CD14-positive monocyte (primary cell): ENCODE data around the gene NR2F2. TPM values are rescaled to one million over a fixed set of nuclear protein-coding genes. Genes with fewer than 3 reads are reported as not detected.

ENCODE experiments used
- DNase-seq, 3 donors: peaks; one replicate each; pipeline ENCODE4 v3.0.0-alpha.2; 2011 to 2022
- H2AFZ ChIP-seq: 2 replicates; pipeline ENCODE4 v1.6.0; 2012; ENCODE audit warnings: mild to moderate bottlenecking, low read depth, low read length, inconsistent platforms; ENCODE audit not compliant: insufficient read depth, poor library complexity, severe bottlenecking
- H3K27ac ChIP-seq, 2 donors: 1 replicate in 1 of 2; 2 replicates in 1 of 2; pipeline ENCODE4 v1.5.1; 2012 to 2013; ENCODE audit warnings: low read length in 2 of 2, control low read depth in 1 of 2, inconsistent platforms in 1 of 2, low read depth in 1 of 2, mild to moderate bottlenecking in 1 of 2
- H3K27me3 ChIP-seq, 2 donors: one replicate each; pipeline versions ENCODE4 v1.6.0 to v1.6.1; 2011 to 2013; ENCODE audit warnings: low read length in 2 of 2; ENCODE audit not compliant: control insufficient read depth in 2 of 2, insufficient read depth in 2 of 2
- H3K36me3 ChIP-seq, 2 donors: replicated peaks in 1 of 2; 1 replicate in 1 of 2; 2 replicates in 1 of 2; pipeline versions ENCODE4 v1.5.1 to v1.6.1; 2012 to 2013; ENCODE audit warnings: low read length in 2 of 2, control low read depth in 1 of 2, inconsistent platforms in 1 of 2, mild to moderate bottlenecking in 1 of 2; ENCODE audit not compliant: insufficient read depth in 2 of 2, control insufficient read depth in 1 of 2
- H3K4me1 ChIP-seq, 2 donors: 1 replicate in 1 of 2; 2 replicates in 1 of 2; pipeline versions ENCODE4 v1.5.1 to v1.6.1; 2012 to 2013; ENCODE audit warnings: low read length in 2 of 2, control low read depth in 1 of 2, inconsistent platforms in 1 of 2, mild to moderate bottlenecking in 1 of 2, moderate library complexity in 1 of 2; ENCODE audit not compliant: insufficient read depth in 2 of 2, control insufficient read depth in 1 of 2
- H3K4me2 ChIP-seq: replicated peaks from 2 replicates; pipeline ENCODE3; 2012; ENCODE audit warnings: low read length, moderate library complexity, mild to moderate bottlenecking; ENCODE audit not compliant: poor library complexity, severe bottlenecking; ENCODE audit errors: extremely low read depth
- H3K4me3 ChIP-seq, 3 experiments: fragments of 200-600 bp in 1 of 3; sonication (generic) in 1 of 3; replicated peaks in 1 of 3; 1 replicate in 2 of 3; 2 replicates in 1 of 3; pipeline ENCODE4 v1.5.1; 2011 to 2013; ENCODE audit warnings: low read length in 3 of 3, mild to moderate bottlenecking in 3 of 3, control low read depth in 2 of 3, low read depth in 2 of 3, inconsistent platforms in 1 of 3, moderate library complexity in 1 of 3
- H3K79me2 ChIP-seq: 2 replicates; pipeline ENCODE4 v1.6.0; 2012; ENCODE audit warnings: mild to moderate bottlenecking, control low read depth, inconsistent platforms, low read length, moderate library complexity; ENCODE audit not compliant: insufficient read depth
- H3K9ac ChIP-seq: 2 replicates; pipeline ENCODE4 v1.6.0; 2017; ENCODE audit warnings: low read length, mild to moderate bottlenecking; ENCODE audit not compliant: insufficient read depth, poor library complexity, severe bottlenecking
- H3K9me3 ChIP-seq, 2 donors: replicated peaks in 1 of 2; 1 replicate in 1 of 2; 2 replicates in 1 of 2; pipeline versions ENCODE4 v1.5.1 to v1.6.1; 2012 to 2013; ENCODE audit warnings: low read length in 2 of 2, control low read depth in 1 of 2; ENCODE audit not compliant: control insufficient read depth in 1 of 2, insufficient read depth in 1 of 2
- H4K20me1 ChIP-seq: 2 replicates; pipeline ENCODE4 v1.6.0; 2012; ENCODE audit warnings: mild to moderate bottlenecking, low read length, control low read depth, moderate library complexity; ENCODE audit not compliant: insufficient read depth
- H3K27ac Mint-ChIP-seq, 7 donors: one replicate each; pipeline ENCODE4 v1.8.0; 2020; ENCODE audit warnings: mild to moderate bottlenecking in 7 of 7, mixed read lengths in 7 of 7, moderate library complexity in 6 of 7, inconsistent platforms in 2 of 7
- H3K27me3 Mint-ChIP-seq, 3 donors: one replicate each; pipeline ENCODE4 v1.8.0; 2021 to 2022; ENCODE audit warnings: low read depth in 3 of 3, mild to moderate bottlenecking in 3 of 3, mixed read lengths in 3 of 3, moderate library complexity in 3 of 3, inconsistent platforms in 1 of 3
- H3K36me3 Mint-ChIP-seq, 2 donors: one replicate each; pipeline ENCODE4 v1.8.0; 2020; ENCODE audit warnings: mixed read lengths in 2 of 2, inconsistent platforms in 1 of 2, mild to moderate bottlenecking in 1 of 2
- H3K4me1 Mint-ChIP-seq: one replicate; pipeline ENCODE4 v1.8.0; 2020; ENCODE audit warnings: mild to moderate bottlenecking, mixed read lengths
- H3K4me3 Mint-ChIP-seq, 2 donors: one replicate each; pipeline ENCODE4 v1.8.0; 2020; ENCODE audit warnings: mild to moderate bottlenecking in 2 of 2, mixed read lengths in 2 of 2, moderate library complexity in 1 of 2
- H3K9me3 Mint-ChIP-seq, 7 donors: one replicate each; pipeline ENCODE4 v1.8.0; 2020 to 2022; ENCODE audit warnings: mixed read lengths in 7 of 7, mild to moderate bottlenecking in 6 of 7, moderate library complexity in 6 of 7, inconsistent platforms in 2 of 7
- CTCF ChIP-seq: fragments of 200-600 bp; IDR thresholded peaks from one replicate; pipeline ENCODE4 v1.8.0; 2022; ENCODE audit warnings: antibody characterized with exemption, mild to moderate bottlenecking
- WGBS: methylation state at CpG from one replicate; pipeline ENCODE4 v1.1.5; 2013; ENCODE audit warnings: missing lambda C conversion rate; ENCODE audit not compliant: insufficient coverage; 5-methylcytosine and 5-hydroxymethylcytosine counted together
- intact Hi-C, 2 donors: fragments of 100-400 bp; cut with micrococcal nuclease; formaldehyde crosslinking; loops; one replicate each; pipeline versions ENCODE4 v1.15.0 to v1.15.1; 2023
- polyA plus RNA-seq, 3 donors: library from polyadenylated mRNA; depleted of rRNA in 1 of 3; unstranded in 2 of 3; stranded (reverse) in 1 of 3; fragments of 300-500 nt in 2 of 3; fragments of >200 nt in 1 of 3; fragmentation: Illumina TruSeq in 2 of 3; gene quantifications; 1 replicate in 2 of 3; 2 replicates in 1 of 3; pipeline ENCODE4 v1.2.3, GENCODE V29; 2012 to 2021

The NR2F2 gene
- polyA plus RNA-seq, 3 donors: not detected

- Histone ChIP-seq H3K9ac (no peak overlapping the region), H3K4me3 (no peak overlapping the region), H3K36me3 (no peaks in the 10 kb centered on the region), H4K20me1 (no peaks in the 10 kb centered on the region), H3K4me1 (no peaks in the 10 kb centered on the region), H3K79me2 (no peaks in the 10 kb centered on the region), H3K27ac (no peak overlapping the region), H2AFZ (no peak overlapping the region), H3K27me3 (no peaks in the 10 kb centered on the region), H3K4me2 (no peak overlapping the region), H3K9me3 (peaks cover 0 to 3% of the 10 kb centered on the region in 2 donors)
- no peak for DNase-seq
- intact Hi-C loops: no loop called here
- H3K4me3 Mint-ChIP-seq: no peak overlapping the region
- 100% methylated on average over 1 of the region's 4 CpGs for WGBS
- peaks cover 3 to 19% (median 8%) of the 10 kb centered on the region in 7 donors for H3K9me3 Mint-ChIP-seq
- H3K27ac Mint-ChIP-seq: no peak overlapping the region
- no peaks in the 10 kb centered on the region for H3K36me3 Mint-ChIP-seq
- peaks cover 7% of the 10 kb centered on the region in 3 donors for H3K27me3 Mint-ChIP-seq
- no peak for TF ChIP-seq CTCF
- no peaks in the 10 kb centered on the region for H3K4me1 Mint-ChIP-seq
These were observed 51.0 kb downstream of the NR2F2 start for GRCh38 chr15:96381463-96381862.

GRCh38 chr15:96385195-96385594, 54.7 kb downstream of the NR2F2 start:
- no peak for DNase-seq
- Histone ChIP-seq H4K20me1 (no peaks in the 10 kb centered on the region), H2AFZ (no peak overlapping the region), H3K27me3 (no peaks in the 10 kb centered on the region), H3K27ac (no peak overlapping the region), H3K4me3 (no peak overlapping the region), H3K4me2 (no peak overlapping the region), H3K79me2 (no peaks in the 10 kb centered on the region), H3K9ac (no peak overlapping the region), H3K36me3 (no peaks in the 10 kb centered on the region), H3K4me1 (no peaks in the 10 kb centered on the region), H3K9me3 (peaks cover 0 to 3% of the 10 kb centered on the region in 2 donors)
- H3K27ac Mint-ChIP-seq: no peak overlapping the region
- H3K9me3 Mint-ChIP-seq: peaks cover 3 to 9% (median 5%) of the 10 kb centered on the region in 7 donors
- H3K27me3 Mint-ChIP-seq: peaks cover 3 to 6% (median 3%) of the 10 kb centered on the region in 3 donors
- TF ChIP-seq CTCF: no peak
- intact Hi-C loops: no loop called here
- WGBS: no CpG with 5 or more reads among the region's 1 CpG
- no peaks in the 10 kb centered on the region for H3K36me3 Mint-ChIP-seq
- no peaks in the 10 kb centered on the region for H3K4me1 Mint-ChIP-seq
- no peak overlapping the region for H3K4me3 Mint-ChIP-seq
